Esophagus squamous epithelium (tissue), 5 donors: ENCODE measurements around the gene HOXA9. TPM values are rescaled to one million over a fixed set of nuclear protein-coding genes. Genes with fewer than 3 reads are reported as not detected.

Source experiments
- DNase-seq: peaks from one replicate; lab custom pipeline; 2025; lab: John Stamatoyannopoulos, UW
- H3K27ac ChIP-seq, 4 donors: fragments of 200-600 bp; sonication (generic); one replicate each; pipeline ENCODE4 v1.5.1; 2016 to 2019; ENCODE audit warnings: mild to moderate bottlenecking in 1 of 4
- H3K27me3 ChIP-seq, 4 donors: fragments of 200-600 bp; sonication (generic); 1 replicate in 3 of 4; 2 replicates in 1 of 4; pipeline versions ENCODE4 v1.5.1 to v1.6.0; 2017 to 2021; ENCODE audit warnings: antibody characterized with exemption in 1 of 4
- H3K36me3 ChIP-seq, 3 donors: fragments of 200-600 bp; sonication (generic); one replicate each; pipeline ENCODE4 v1.5.1; 2016 to 2019
- H3K4me1 ChIP-seq, 3 donors: fragments of 200-600 bp; sonication (generic); one replicate each; pipeline ENCODE4 v1.5.1; 2017 to 2019
- H3K4me3 ChIP-seq, 4 donors: fragments of 200-600 bp; sonication (generic); 1 replicate in 3 of 4; 2 replicates in 1 of 4; pipeline ENCODE4 v1.5.1; 2016 to 2019; ENCODE audit warnings: mild to moderate bottlenecking in 2 of 4, moderate library complexity in 1 of 4
- H3K9me3 ChIP-seq, 3 donors: fragments of 200-600 bp; sonication (generic); one replicate each; pipeline ENCODE4 v1.5.1; 2016 to 2019
- POLR2A ChIP-seq, 4 donors: fragments of 450-650 bp; IDR thresholded peaks; one replicate each; pipeline ENCODE4 v1.6.1; 2017; ENCODE audit warnings: antibody characterized with exemption in 4 of 4, mild to moderate bottlenecking in 4 of 4, moderate library complexity in 3 of 4
- WGBS, 2 donors: methylation state at CpG; one replicate each; pipeline ENCODE4 v1.1.5; 2018; 5-methylcytosine and 5-hydroxymethylcytosine counted together
- intact Hi-C: fragments of 100-400 bp; cut with DNase I; formaldehyde crosslinking; loops from one replicate; pipeline ENCODE4 v1.15.0; 2022
- total RNA-seq, 4 donors: library from RNA; depleted of rRNA; stranded (reverse); fragments of >200 nt; gene quantifications; one replicate each; pipeline ENCODE4 v1.1.0, GENCODE V29; 2016
- TF ChIP-seq, protein P1 (sequence below), 6 experiments: fragments of 450-650 bp in 4 of 6; fragments of 200-600 bp in 2 of 6; sonication (generic) in 2 of 6; IDR thresholded peaks; one replicate each; pipeline ENCODE4 v1.5.1; 2016 to 2019; ENCODE audit warnings: antibody characterized with exemption in 6 of 6, mild to moderate bottlenecking in 4 of 6, moderate library complexity in 4 of 6
- donor health status: DM: yes; HTN: yes; CAD: no.

Gene HOXA9
- total RNA-seq, 4 donors from 2014 or later, result 0.57 to 1.1 TPM; not detected in 2

DNA sequence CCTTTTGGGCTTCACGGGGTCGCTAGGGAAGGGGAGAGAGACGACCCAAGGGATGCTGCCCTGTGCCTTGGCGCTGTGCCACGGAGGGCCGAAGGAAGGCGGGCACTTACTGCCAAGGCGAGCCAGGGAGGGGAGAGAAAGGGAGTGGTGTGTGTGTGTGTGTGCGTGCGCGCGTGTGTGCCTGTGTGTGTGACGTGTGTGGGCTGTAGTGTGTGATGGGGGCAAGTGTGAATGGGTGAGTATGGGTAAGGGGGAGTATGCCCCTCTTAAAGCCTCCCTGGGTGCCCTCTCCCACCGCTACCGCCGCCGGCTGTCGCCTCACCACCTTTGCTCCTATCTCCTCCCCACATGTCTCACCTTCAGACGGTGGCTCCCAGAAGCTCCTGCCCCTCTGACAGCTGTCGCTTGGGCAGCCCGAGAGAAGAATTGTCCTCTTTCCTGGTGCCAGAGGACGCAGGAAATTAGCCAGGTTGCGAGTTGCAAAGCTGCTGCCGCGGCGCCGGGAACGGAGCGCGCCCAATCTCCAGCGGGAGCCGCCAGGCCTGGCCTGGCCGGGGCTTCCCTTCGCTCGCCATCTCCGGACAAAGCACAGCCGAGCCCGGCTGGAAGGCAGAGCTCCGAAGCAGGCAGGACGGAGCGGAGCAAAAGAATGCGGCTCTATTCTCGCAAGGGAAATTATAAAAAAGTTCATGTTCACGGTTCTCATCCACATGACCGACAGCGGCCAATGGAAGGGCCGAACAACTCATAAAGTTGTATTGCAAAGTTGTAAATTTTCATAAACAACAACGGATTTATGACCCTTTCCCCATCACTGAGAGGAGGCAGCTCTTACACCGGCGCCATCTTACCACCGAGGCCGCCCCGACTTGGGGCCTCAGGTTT lies 13.2 kb downstream of the HOXA9 start, which contains the start of gene HOXA3:
Gene HOXA3 (minus strand): TSS at position 653 of the 885 bp plus-strand sequence. CDS start 41,943 bp downstream, outside the sequence.
- WGBS, 2 donors, result 17% methylated on average over 28 to 45 of the region's 53 CpGs
- peaks cover 10 to 100% (median 54%) of the 10 kb centered on the region in 4 donors for H3K27me3 ChIP-seq
- H3K4me3 ChIP-seq, result peak within 1 kb of the TSS; percentile 24 to 64 (median 42)

DNA sequence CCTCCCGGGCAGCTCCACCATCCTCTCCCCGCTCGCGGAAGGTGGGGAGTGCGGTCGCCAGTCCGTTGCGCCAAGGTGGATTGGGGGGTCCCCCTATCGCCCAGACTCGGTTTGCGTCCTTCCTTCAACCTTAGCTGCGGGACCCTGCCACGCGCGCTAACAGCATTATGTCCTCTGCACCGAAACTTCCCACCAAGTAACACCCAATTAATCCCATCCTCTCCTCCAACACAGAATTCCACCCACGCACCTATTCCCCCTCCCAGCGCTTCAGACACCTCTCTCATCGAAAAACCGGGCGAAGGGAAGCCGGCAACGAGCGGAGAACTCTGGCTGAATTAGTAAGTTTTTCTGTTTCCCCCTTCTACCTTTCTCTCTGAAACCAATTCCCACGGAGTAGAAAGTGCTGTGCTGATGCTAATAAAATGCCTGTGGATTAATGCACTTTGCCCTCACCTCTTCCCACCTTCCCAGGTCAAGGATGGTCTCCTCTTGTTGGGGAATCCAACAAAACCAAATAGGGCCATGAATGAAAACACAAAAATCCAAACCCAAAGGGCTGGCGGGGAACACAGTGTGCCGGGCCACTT lies 13.9 kb downstream of the HOXA9 start:
- H3K36me3 ChIP-seq, result no peaks in the 10 kb centered on the region
- peak overlapping the region in 3 of 4 donors; percentile 9 to 67 (median 59) for H3K27ac ChIP-seq
- H3K4me3 ChIP-seq, result peak overlapping the region; percentile 24 to 64 (median 42)
- WGBS, 2 donors, result 14 to 16% methylated on average over 11 to 14 of the region's 27 CpGs
- TF ChIP-seq, protein P1, sequence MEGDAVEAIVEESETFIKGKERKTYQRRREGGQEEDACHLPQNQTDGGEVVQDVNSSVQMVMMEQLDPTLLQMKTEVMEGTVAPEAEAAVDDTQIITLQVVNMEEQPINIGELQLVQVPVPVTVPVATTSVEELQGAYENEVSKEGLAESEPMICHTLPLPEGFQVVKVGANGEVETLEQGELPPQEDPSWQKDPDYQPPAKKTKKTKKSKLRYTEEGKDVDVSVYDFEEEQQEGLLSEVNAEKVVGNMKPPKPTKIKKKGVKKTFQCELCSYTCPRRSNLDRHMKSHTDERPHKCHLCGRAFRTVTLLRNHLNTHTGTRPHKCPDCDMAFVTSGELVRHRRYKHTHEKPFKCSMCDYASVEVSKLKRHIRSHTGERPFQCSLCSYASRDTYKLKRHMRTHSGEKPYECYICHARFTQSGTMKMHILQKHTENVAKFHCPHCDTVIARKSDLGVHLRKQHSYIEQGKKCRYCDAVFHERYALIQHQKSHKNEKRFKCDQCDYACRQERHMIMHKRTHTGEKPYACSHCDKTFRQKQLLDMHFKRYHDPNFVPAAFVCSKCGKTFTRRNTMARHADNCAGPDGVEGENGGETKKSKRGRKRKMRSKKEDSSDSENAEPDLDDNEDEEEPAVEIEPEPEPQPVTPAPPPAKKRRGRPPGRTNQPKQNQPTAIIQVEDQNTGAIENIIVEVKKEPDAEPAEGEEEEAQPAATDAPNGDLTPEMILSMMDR (IDR thresholded peaks at IDR 0.05), result no peak
- no peak for TF ChIP-seq POLR2A (IDR thresholded peaks at IDR 0.05)
- no peaks in the 10 kb centered on the region for H3K9me3 ChIP-seq
- H3K4me1 ChIP-seq, result peaks cover 28 to 74% (median 40%) of the 10 kb centered on the region in 3 donors
- intact Hi-C loops, result loop anchor here (5.0 kb wide), 1 partner anchor 659 kb away; no protein-coding TSS in a partner anchor
- no peak for DNase-seq
- peaks cover 10 to 100% (median 49%) of the 10 kb centered on the region in 4 donors for H3K27me3 ChIP-seq

More for the DNA sequence above, 13.2 kb downstream of the HOXA9 start, which contains the start of gene HOXA3:
- intact Hi-C loops, result loop anchor here (5.0 kb wide), 1 partner anchor 660 kb away; no protein-coding TSS in a partner anchor
- no peak for TF ChIP-seq POLR2A (IDR thresholded peaks at IDR 0.05)
- TF ChIP-seq, protein P1 (IDR thresholded peaks at IDR 0.05), result no peak
- H3K4me1 ChIP-seq, result peaks cover 33 to 79% (median 40%) of the 10 kb centered on the region in 3 donors
- H3K36me3 ChIP-seq, result no peaks in the 10 kb centered on the region
- no peak for DNase-seq
- peak within 1 kb of the TSS in 3 of 4 donors; percentile 7 to 59 (median 19) for H3K27ac ChIP-seq
- H3K9me3 ChIP-seq, result no peaks in the 10 kb centered on the region

DNA sequence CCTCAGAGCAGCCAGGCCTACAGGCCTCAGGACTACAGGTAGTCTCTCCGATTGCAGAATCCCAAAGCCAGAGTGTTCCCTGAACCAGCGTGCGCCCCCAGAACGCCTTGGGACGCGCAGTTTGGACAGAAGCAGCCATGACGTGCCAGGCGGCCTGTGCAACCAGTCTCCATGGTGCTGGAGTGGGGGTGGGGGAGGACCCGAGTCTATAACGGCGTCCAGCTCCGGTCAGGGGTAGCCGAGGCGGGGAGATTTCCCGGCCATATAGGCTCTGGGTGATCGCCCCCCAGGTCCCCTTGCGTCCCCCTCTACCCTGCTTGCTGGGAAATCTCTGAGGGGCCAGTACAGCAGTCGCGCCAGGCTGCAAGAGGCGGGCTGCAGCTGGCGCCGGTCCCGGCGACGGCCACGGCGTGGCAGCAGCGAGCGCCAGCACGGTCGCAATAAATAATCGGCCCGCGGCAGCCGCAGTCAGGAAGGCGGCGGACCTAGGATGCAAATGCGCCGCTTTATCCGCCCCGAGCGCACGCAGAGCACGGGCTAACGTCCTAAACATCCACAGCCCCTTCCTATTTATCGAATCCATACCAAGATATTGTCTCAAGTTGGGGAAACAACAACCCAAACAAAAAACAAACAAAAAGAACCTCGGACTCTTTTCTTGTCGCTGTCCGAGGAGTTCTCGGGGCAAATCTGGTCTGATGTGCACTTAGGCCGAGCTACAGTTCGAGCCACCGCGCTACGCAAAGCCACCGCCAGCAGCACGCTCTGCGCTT lies 14.6 kb downstream of the HOXA9 start:
- WGBS, 2 donors, result 4 to 8% methylated on average over 18 to 30 of the region's 58 CpGs
- no peaks in the 10 kb centered on the region for H3K36me3 ChIP-seq
- no peak for TF ChIP-seq POLR2A (IDR thresholded peaks at IDR 0.05)
- TF ChIP-seq, protein P1 (IDR thresholded peaks at IDR 0.05), result peak; percentile 75 to 92 (median 84)
- no peaks in the 10 kb centered on the region for H3K9me3 ChIP-seq
- H3K4me3 ChIP-seq, result peak overlapping the region; percentile 24 to 64 (median 42)
- peak overlapping the region; percentile 8 to 67 (median 34) for H3K27ac ChIP-seq
- H3K4me1 ChIP-seq, result peaks cover 23 to 67% (median 34%) of the 10 kb centered on the region in 3 donors
- DNase-seq, result no peak
- H3K27me3 ChIP-seq, result peaks cover 10 to 100% (median 45%) of the 10 kb centered on the region in 4 donors
- intact Hi-C loops, result loop anchor here (5.0 kb wide), 1 partner anchor 658 kb away; no protein-coding TSS in a partner anchor

DNA sequence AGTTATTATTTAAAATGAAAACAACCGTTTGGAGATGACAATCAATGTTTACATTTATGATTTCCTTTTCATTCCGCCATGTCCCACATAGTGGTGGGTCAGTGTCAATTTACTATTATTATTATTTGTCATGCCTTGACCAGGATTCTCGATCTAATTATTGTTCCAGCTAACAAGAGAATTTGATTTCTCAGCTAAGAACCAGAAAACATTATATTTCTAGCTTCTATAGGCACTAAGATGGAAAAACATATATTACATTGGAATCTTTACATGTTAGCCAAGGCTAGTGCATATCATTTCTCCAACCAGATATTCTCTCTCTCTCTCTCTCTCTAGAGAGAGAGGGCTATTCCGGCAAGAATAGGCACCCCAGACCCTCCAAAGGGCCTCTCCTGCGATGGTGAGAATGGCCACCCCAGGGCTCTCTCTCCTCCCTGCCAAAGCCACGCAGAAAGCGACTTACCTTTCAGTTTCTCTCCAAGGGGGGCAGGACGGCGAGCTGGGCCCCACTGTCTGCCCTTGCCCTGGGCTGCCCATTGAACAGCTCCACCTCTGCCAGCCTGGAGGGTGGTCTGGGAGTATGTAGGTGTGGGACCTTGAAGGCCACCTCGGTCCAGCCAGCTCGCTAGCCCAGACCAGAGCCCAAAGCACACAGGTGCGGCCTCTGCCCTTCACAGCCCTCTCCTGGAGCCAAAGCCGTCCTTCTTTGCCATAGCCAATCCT lies 15.3 kb downstream of the HOXA9 start:
- 67 to 70% methylated on average over 5 of the region's 13 CpGs for WGBS, 2 donors
- Histone ChIP-seq H3K36me3 (no peaks in the 10 kb centered on the region), H3K9me3 (no peaks in the 10 kb centered on the region), H3K27ac (peak overlapping the region; percentile 8 to 67 (median 34)), H3K4me3 (peak overlapping the region; percentile 24 to 64 (median 42)), H3K4me1 (peaks cover 23 to 60% (median 27%) of the 10 kb centered on the region in 3 donors), H3K27me3 (peaks cover 10 to 100% (median 38%) of the 10 kb centered on the region in 4 donors)
- no peak for DNase-seq
- intact Hi-C loops, result loop anchor here (5.0 kb wide), 1 partner anchor 658 kb away; no protein-coding TSS in a partner anchor
- TF ChIP-seq, protein P1 (IDR thresholded peaks at IDR 0.05), result no peak
- no peak for TF ChIP-seq POLR2A (IDR thresholded peaks at IDR 0.05)
